ENCODE measurements around the gene POLD4.

POLD4 gene

GRCh38 chr11:67347964-67348749, 5.2 kb downstream of the POLD4 start:
- DNase-seq (ENCODE audit: low read depth), result peak; percentile 76
- TF ChIP-seq CTCF (conservative IDR thresholded peaks at IDR 0.05; ENCODE audit: low read length), result no peak

GRCh38 chr11:67345920-67346819, 7.2 kb downstream of the POLD4 start:
- DNase-seq (ENCODE audit: low read depth), result peak; percentile 83
- TF ChIP-seq CTCF (conservative IDR thresholded peaks at IDR 0.05; ENCODE audit: low read length), result peak; percentile 84

More at GRCh38 chr11:67347964-67348749, 5.2 kb downstream of the POLD4 start:
- H3K4me3 ChIP-seq (ENCODE audit: low read length), result no peak overlapping the region

GRCh38 chr11:67345247-67345919, 8.0 kb downstream of the POLD4 start:
- no peak for DNase-seq (ENCODE audit: low read depth)
- H3K4me3 ChIP-seq (ENCODE audit: low read length), result no peak overlapping the region
- TF ChIP-seq CTCF (conservative IDR thresholded peaks at IDR 0.05; ENCODE audit: low read length), result no peak

More at GRCh38 chr11:67345920-67346819, 7.2 kb downstream of the POLD4 start:
- no peak overlapping the region for H3K4me3 ChIP-seq (ENCODE audit: low read length)

- H3K4me3 ChIP-seq (ENCODE audit: low read length), result no peak overlapping the region
- no peak for DNase-seq (ENCODE audit: low read depth)
- TF ChIP-seq CTCF (conservative IDR thresholded peaks at IDR 0.05; ENCODE audit: low read length), result no peak
Measured at GRCh38 chr11:67344264-67344663, 9.1 kb downstream of the POLD4 start.

- no peak for TF ChIP-seq CTCF (conservative IDR thresholded peaks at IDR 0.05; ENCODE audit: low read length)
- no peak for DNase-seq (ENCODE audit: low read depth)
- H3K4me3 ChIP-seq (ENCODE audit: low read length), result no peak overlapping the region
Measured at GRCh38 chr11:67337257-67337656, 16.1 kb downstream of the POLD4 start.

- no peak overlapping the region for H3K4me3 ChIP-seq (ENCODE audit: low read length)
- no peak for DNase-seq (ENCODE audit: low read depth)
- no peak for TF ChIP-seq CTCF (conservative IDR thresholded peaks at IDR 0.05; ENCODE audit: low read length)
Measured at GRCh38 chr11:67332081-67332691, 21.2 kb downstream of the POLD4 start.
